OCI-LY7 (cell line): ENCODE data around the gene EGLN3. TPM values are rescaled to one million over a fixed set of nuclear protein-coding genes. Genes with fewer than 3 reads are reported as not detected.

Source experiments
- BruUV-seq: library from RNA; stranded (reverse); fragments of 400-500 nt; replicated peaks from 2 replicates; lab custom pipeline; 2021; lab: Mats Ljungman, UMichigan
- CTCF ChIA-PET: fragments of 300-600 bp; sonication (Branson Sonifier 250); formaldehyde crosslinking; loops from one replicate; lab custom pipeline; 2022; ENCODE audit warnings: antibody characterized with exemption; ENCODE audit not compliant: unreplicated experiment; lab: Charles Lee
- POLR2A ChIA-PET: fragments of 300-600 bp; sonication (Branson Sonifier 250); formaldehyde crosslinking; loops from one replicate; lab custom pipeline; 2022; ENCODE audit warnings: antibody characterized with exemption; lab: Charles Lee
- DNase-seq: peaks from one replicate; pipeline ENCODE4 v3.0.0-alpha.2; 2015; ENCODE audit warnings: low spot score
- H2AFZ ChIP-seq: fragments of 200-600 bp; sonication (generic), shearing (Covaris generic); 2 replicates; pipeline ENCODE4 v1.6.1; 2014; ENCODE audit warnings: mild to moderate bottlenecking, antibody characterized with exemption, low read length, moderate library complexity
- H3K27ac ChIP-seq: fragments of 200-600 bp; sonication (generic); 2 replicates; pipeline ENCODE4 v1.5.1; 2014; ENCODE audit warnings: mixed run types, low read depth, mild to moderate bottlenecking, moderate library complexity, low read length, inconsistent platforms; ENCODE audit not compliant: poor library complexity, severe bottlenecking
- H3K36me3 ChIP-seq: fragments of 200-600 bp; sonication (generic); 2 replicates; pipeline ENCODE4 v1.6.1; 2014; ENCODE audit warnings: mild to moderate bottlenecking, antibody characterized with exemption, low read length, moderate library complexity, mixed read lengths; ENCODE audit not compliant: insufficient read depth
- H3K4me1 ChIP-seq: fragments of 200-600 bp; sonication (generic); 2 replicates; pipeline ENCODE4 v1.5.1; 2014; ENCODE audit warnings: mild to moderate bottlenecking, low read length; ENCODE audit not compliant: insufficient read depth, poor library complexity, severe bottlenecking
- H3K4me2 ChIP-seq: fragments of 200-600 bp; sonication (generic); 2 replicates; pipeline ENCODE4 v1.6.1; 2014; ENCODE audit warnings: mild to moderate bottlenecking, low read length
- H3K4me3 ChIP-seq: fragments of 200-600 bp; sonication (generic); 2 replicates; pipeline ENCODE4 v1.5.1; 2014; ENCODE audit warnings: mild to moderate bottlenecking, low read depth, low read length; ENCODE audit not compliant: poor library complexity, severe bottlenecking
- H3K79me2 ChIP-seq: fragments of 200-600 bp; sonication (generic); 2 replicates; pipeline ENCODE4 v1.6.1; 2016; ENCODE audit warnings: low read depth, mild to moderate bottlenecking, low read length, moderate library complexity, mixed read lengths; ENCODE audit not compliant: insufficient read depth
- H3K9me2 ChIP-seq: fragments of 200-600 bp; sonication (generic); 2 replicates; pipeline ENCODE4 v1.6.1; 2016; ENCODE audit warnings: mild to moderate bottlenecking, low read length, mixed read lengths; ENCODE audit not compliant: insufficient read depth
- H3K9me3 ChIP-seq: fragments of 200-600 bp; sonication (generic); 2 replicates; pipeline ENCODE4 v1.6.1; 2014; ENCODE audit warnings: mild to moderate bottlenecking, mixed run types, low read length, mixed read lengths
- H4K20me1 ChIP-seq: fragments of 200-600 bp; sonication (generic); 2 replicates; pipeline ENCODE4 v1.6.1; 2014; ENCODE audit warnings: mild to moderate bottlenecking, antibody characterized with exemption, low read length, moderate library complexity, mixed read lengths; ENCODE audit not compliant: insufficient read depth
- CTCF ChIP-seq: fragments of 200-600 bp; sonication (generic); conservative IDR thresholded peaks from 2 replicates; pipeline ENCODE4 v1.5.1; 2014; ENCODE audit warnings: mild to moderate bottlenecking, antibody characterized with exemption, low read length, moderate library complexity, mixed read lengths
- EZH2phosphoT487 ChIP-seq: fragments of 200-600 bp; sonication (generic); IDR thresholded peaks from 2 replicates; pipeline ENCODE4 v1.6.1; 2018; ENCODE audit warnings: low read depth, borderline replicate concordance, mild to moderate bottlenecking, mixed run types, antibody characterized with exemption, low read length, moderate library complexity, mixed read lengths
- intact Hi-C: fragments of 100-400 bp; cut with micrococcal nuclease; formaldehyde crosslinking; loops from one replicate; pipeline ENCODE4 v1.10.0; 2022; ENCODE audit not compliant: unreplicated experiment
- total RNA-seq, 2 experiments: library from RNA; depleted of rRNA in 1 of 2; stranded (reverse); fragments of >200 nt in 1 of 2; shearing (Covaris generic) in 1 of 2; gene quantifications; 2 replicates each; pipeline ENCODE4 v1.2.3, GENCODE V29; 2014 to 2022

EGLN3 gene
- total RNA-seq, 2 experiments from 2014 or later, result not detected

DNA sequence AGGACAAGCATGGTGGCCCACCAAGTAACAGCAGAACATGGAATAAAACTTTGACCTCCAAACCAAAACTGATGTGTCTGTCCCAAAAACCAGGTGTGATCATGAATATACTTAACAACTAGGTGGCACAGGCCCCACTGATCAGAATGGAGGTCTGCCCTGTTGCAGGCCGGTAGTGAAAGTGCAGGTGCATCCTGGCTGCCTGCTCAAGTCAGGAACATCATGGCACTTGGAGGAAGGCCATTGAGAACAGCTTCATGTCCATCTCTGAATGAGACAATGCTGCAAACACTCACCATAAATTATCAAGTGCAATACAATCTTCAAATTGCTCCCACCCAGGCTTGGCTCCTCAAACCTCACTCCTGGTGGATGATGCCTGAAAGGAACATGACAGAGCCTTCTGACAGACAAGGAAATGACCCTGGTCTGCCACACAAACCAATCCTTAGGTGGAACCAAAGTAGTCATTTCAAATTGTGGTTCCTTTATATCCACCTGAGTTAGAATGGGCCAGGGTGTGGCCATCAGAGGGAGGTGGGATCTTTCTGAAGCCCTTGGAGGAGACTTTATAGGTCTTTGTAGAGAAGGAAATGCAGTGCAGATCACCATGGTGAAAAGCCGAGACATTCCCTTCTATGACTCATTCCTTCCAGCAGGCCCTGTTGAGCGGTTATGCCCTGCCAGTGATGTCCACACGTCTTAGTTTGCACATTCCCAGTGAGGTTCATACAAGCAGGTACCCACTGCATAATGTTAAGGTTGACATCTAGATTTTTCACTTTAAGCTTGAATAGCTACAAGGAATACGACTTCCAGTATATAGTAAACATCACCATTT lies 36.0 kb downstream of the EGLN3 start:
- Histone ChIP-seq H3K27ac (no peak overlapping the region), H3K79me2 (no peaks in the 10 kb centered on the region), H3K4me3 (no peak overlapping the region), H3K9me2 (no peaks in the 10 kb centered on the region), H3K4me2 (no peak overlapping the region), H3K36me3 (no peaks in the 10 kb centered on the region), H2AFZ (no peak overlapping the region), H4K20me1 (no peaks in the 10 kb centered on the region), H3K9me3 (no peaks in the 10 kb centered on the region), H3K4me1 (no peaks in the 10 kb centered on the region)
- TF ChIP-seq EZH2phosphoT487, result no peak
- TF ChIP-seq CTCF, result no peak
- no TSS peak for BruUV-seq
- intact Hi-C loops, result no loop called here
- ChIA-PET CTCF (no interaction called here), POLR2A (interaction anchor here (0.6 kb wide), 1 partner anchor 148 kb away, joined by 3 read pairs; no protein-coding TSS in a partner anchor)
- DNase-seq, result no peak

DNA sequence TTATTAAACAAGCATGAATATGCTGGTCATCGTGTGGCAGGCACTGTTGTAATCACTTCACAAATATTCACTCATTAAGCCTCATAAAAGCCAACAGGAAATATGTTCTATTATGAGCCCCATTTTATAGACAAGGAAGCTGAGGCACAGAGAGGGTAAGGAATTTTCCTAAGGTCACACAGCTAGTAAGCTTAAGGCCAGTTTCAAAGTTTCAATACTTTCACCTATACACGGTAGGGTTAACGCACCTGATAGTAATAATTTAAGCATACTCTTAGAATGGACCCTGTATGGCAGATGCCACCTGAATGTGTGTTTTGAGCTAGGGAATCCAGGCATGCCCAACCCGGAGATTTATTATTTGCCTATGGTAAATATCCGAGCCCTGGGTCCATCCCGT lies 39.8 kb downstream of the EGLN3 start:
- H3K27ac ChIP-seq, result no peak overlapping the region
- H3K9me2 ChIP-seq, result no peaks in the 10 kb centered on the region
- TF ChIP-seq CTCF, result no peak
- TF ChIP-seq EZH2phosphoT487, result no peak
- no peak for DNase-seq
- H3K4me2 ChIP-seq, result no peak overlapping the region
- H3K36me3 ChIP-seq, result no peaks in the 10 kb centered on the region
- H3K9me3 ChIP-seq, result no peaks in the 10 kb centered on the region
- H3K4me1 ChIP-seq, result no peaks in the 10 kb centered on the region
- ChIA-PET CTCF (no interaction called here), POLR2A (no interaction called here)
- BruUV-seq, result no TSS peak
- no peaks in the 10 kb centered on the region for H4K20me1 ChIP-seq
- H3K4me3 ChIP-seq, result no peak overlapping the region
- no peak overlapping the region for H2AFZ ChIP-seq
- H3K79me2 ChIP-seq, result no peaks in the 10 kb centered on the region
- intact Hi-C loops, result no loop called here

- BruUV-seq, result no TSS peak
- Histone ChIP-seq H3K36me3 (no peaks in the 10 kb centered on the region), H2AFZ (no peak overlapping the region), H3K9me3 (no peaks in the 10 kb centered on the region), H3K4me3 (no peak overlapping the region), H3K4me1 (no peaks in the 10 kb centered on the region), H3K4me2 (no peak overlapping the region), H4K20me1 (no peaks in the 10 kb centered on the region), H3K79me2 (no peaks in the 10 kb centered on the region), H3K9me2 (no peaks in the 10 kb centered on the region), H3K27ac (no peak overlapping the region)
- intact Hi-C loops, result no loop called here
- no peak for DNase-seq
- ChIA-PET CTCF (no interaction called here), POLR2A (interaction anchor here (0.7 kb wide), 1 partner anchor 14 kb away, joined by 3 read pairs; no protein-coding TSS in a partner anchor)
- no peak for TF ChIP-seq CTCF
- TF ChIP-seq EZH2phosphoT487, result no peak
These were observed 40.4 kb downstream of the EGLN3 start for GRCh38 chr14:33910435-33910834.
